GM12873 (cell line): ENCODE measurements around the gene RIMS4.

Source experiments
- TF ChIP-seq, protein P1 (sequence below): IDR thresholded peaks from 2 replicates; pipeline ENCODE4 v1.5.1; 2012; ENCODE audit warnings: low read depth, mild to moderate bottlenecking, moderate library complexity, low read length, control low read depth; ENCODE audit not compliant: insufficient read depth; ENCODE audit errors: missing control alignments

The RIMS4 gene

DNA sequence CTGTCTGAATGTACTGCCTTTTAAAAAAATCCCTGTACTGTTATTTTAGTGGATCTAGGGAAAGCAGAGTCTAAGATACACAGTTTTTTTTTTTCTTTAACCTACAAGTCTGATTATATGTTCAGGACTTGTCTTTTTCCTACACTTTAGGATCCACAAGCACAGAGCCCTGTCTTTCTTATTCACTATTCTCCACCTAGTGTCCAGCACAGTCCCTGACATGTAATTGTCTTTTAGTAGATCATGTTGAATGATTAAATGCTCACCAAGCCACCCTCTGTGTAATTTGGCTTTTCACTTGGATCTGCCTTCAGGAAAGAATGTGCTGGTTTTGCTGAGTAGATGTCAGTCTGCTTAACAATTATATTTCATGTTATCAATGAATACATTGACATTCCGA, 39.4 kb upstream of the RIMS4 start:
- TF ChIP-seq, protein P1, sequence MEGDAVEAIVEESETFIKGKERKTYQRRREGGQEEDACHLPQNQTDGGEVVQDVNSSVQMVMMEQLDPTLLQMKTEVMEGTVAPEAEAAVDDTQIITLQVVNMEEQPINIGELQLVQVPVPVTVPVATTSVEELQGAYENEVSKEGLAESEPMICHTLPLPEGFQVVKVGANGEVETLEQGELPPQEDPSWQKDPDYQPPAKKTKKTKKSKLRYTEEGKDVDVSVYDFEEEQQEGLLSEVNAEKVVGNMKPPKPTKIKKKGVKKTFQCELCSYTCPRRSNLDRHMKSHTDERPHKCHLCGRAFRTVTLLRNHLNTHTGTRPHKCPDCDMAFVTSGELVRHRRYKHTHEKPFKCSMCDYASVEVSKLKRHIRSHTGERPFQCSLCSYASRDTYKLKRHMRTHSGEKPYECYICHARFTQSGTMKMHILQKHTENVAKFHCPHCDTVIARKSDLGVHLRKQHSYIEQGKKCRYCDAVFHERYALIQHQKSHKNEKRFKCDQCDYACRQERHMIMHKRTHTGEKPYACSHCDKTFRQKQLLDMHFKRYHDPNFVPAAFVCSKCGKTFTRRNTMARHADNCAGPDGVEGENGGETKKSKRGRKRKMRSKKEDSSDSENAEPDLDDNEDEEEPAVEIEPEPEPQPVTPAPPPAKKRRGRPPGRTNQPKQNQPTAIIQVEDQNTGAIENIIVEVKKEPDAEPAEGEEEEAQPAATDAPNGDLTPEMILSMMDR = no peak

DNA sequence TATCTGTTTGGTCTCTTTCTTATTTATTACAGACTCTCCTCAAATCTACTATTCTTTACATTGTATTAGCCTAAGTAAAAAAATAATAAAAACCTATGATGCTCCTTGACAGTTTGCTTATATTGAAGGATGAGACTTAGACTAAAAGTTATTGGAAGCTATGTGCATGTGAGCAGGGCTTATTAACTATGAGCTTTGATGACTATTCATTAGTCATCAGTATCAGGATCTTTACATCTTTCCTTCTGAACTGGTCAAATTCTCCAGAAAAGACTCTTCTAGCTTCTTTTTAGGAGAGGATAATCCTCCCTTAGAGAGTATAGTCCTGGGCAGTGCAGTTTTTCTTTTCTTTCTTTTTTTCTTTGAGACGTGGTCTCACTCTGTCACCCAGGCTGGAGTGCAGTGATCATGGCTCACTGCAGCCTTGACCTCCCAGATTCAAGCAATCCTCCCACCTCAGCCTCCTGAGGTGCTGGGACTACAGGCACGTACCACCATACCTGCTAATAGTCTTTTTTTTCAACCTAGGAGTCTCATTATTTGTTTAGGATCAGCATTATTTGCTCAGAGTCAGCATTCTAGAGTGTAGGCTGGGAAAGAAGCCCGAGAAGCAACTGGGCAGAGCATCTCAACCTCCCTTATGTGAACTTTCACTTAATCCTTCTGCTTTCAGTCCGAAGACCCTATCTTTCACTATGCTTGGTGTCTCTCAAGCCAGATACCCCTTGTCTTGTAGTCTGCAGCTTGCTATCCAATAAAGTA, 38.1 kb upstream of the RIMS4 start:
- TF ChIP-seq, protein P1 = no peak

- TF ChIP-seq, protein P1 = no peak
Measured at GRCh38 chr20:44843876-44844275, 33.5 kb upstream of the RIMS4 start.

DNA sequence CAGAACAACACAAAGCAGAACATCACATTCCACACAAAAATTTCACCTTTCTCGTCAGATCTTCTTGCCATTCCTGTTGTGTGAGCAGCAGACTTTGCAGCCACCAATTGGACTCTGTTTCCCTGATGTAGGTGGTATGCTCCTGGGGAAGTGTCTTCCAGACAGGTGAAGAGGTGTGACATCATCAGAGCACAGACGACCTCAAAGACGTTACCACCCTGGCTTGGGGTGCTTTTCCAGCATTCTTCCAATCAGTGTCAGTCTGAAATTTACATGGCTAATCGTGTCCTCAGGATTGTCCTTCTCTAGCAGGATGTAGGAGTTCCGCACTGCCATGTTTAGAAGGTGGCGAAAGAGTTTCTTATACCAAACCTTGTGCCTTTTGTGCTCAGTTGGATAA, 31.6 kb upstream of the RIMS4 start:
- TF ChIP-seq, protein P1 = no peak

GRCh38 chr20:44840826-44841225, 30.5 kb upstream of the RIMS4 start:
- TF ChIP-seq, protein P1 = no peak

DNA sequence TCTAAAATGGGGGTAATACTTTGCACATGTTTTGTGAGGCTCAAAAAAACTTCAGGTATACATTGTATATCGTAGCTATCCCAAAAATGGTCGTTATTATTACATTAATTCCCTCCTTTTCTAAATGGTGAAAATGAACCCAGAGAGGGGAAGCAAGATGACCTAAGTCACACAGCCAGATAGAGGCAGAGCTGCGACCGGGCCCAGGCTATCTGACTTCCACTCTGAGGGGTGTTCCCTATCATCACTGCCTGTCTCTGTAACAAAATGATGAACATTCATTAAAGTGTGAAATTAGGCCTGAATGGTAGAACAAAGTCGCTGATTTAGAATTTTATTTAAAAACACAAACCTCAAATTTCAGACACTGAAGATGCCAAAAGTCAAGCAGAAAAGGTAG, 29.1 kb upstream of the RIMS4 start:
- TF ChIP-seq, protein P1 = no peak

GRCh38 chr20:44838521-44838920, 28.2 kb upstream of the RIMS4 start:
- TF ChIP-seq, protein P1 = no peak
